Kidney epithelial cell (primary cell): Measurements from ENCODE around the gene ABCA13. TPM values are rescaled to one million over a fixed set of nuclear protein-coding genes. Genes with fewer than 3 reads are reported as not detected.

ENCODE experiments used
- DNase-seq: peaks from one replicate; pipeline ENCODE4 v3.0.0-alpha.2; 2010; ENCODE audit warnings: low read depth
- H3K27me3 ChIP-seq: 2 replicates; pipeline ENCODE4 v1.6.0; 2011; ENCODE audit warnings: low read length; ENCODE audit not compliant: control insufficient read depth, insufficient read depth
- H3K36me3 ChIP-seq: 2 replicates; pipeline ENCODE4 v1.5.1; 2011; ENCODE audit warnings: low read length; ENCODE audit not compliant: control insufficient read depth, insufficient read depth
- H3K4me3 ChIP-seq: 2 replicates; pipeline ENCODE4 v1.5.1; 2011; ENCODE audit warnings: low read depth, mild to moderate bottlenecking, control low read depth, low read length
- total RNA-seq: library from RNA; depleted of rRNA; stranded (reverse); fragments of >200 nt; gene quantifications from 2 replicates; pipeline ENCODE4 v1.2.3, GENCODE V29; 2015
- TF ChIP-seq, protein P1 (sequence below): IDR thresholded peaks from 2 replicates; pipeline ENCODE4 v1.5.1; 2011; ENCODE audit warnings: mild to moderate bottlenecking, moderate library complexity, low read length, control low read depth, inconsistent platforms; ENCODE audit not compliant: insufficient read depth, poor library complexity, severe bottlenecking

Gene ABCA13
- total RNA-seq, 1 donor from 2014 or later: 0.71 TPM

DNA sequence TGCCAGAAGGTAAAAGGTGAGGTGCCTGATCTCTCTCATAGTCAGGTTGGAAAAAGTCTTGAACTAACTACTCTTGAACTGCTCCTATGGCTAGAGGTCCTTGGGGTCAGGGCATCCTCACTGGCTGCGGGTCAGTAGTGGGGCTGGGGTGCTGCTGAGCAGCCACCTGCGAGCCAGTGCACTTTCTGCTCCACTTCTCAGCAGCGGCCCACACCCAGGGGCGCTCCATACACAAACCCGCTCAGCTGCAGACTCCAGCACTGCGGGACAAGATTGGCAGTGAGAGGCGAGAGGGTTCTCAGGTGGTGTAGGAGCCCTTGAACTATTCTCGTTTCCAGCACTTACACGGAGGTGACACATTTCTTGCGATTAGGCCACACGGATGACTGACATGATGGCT lies 6.0 kb downstream of the ABCA13 start:
- DNase-seq: no peak
- H3K4me3 ChIP-seq: no peak overlapping the region
- H3K27me3 ChIP-seq: no peaks in the 10 kb centered on the region
- H3K36me3 ChIP-seq: no peaks in the 10 kb centered on the region
- TF ChIP-seq, protein P1, sequence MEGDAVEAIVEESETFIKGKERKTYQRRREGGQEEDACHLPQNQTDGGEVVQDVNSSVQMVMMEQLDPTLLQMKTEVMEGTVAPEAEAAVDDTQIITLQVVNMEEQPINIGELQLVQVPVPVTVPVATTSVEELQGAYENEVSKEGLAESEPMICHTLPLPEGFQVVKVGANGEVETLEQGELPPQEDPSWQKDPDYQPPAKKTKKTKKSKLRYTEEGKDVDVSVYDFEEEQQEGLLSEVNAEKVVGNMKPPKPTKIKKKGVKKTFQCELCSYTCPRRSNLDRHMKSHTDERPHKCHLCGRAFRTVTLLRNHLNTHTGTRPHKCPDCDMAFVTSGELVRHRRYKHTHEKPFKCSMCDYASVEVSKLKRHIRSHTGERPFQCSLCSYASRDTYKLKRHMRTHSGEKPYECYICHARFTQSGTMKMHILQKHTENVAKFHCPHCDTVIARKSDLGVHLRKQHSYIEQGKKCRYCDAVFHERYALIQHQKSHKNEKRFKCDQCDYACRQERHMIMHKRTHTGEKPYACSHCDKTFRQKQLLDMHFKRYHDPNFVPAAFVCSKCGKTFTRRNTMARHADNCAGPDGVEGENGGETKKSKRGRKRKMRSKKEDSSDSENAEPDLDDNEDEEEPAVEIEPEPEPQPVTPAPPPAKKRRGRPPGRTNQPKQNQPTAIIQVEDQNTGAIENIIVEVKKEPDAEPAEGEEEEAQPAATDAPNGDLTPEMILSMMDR: no peak

DNA sequence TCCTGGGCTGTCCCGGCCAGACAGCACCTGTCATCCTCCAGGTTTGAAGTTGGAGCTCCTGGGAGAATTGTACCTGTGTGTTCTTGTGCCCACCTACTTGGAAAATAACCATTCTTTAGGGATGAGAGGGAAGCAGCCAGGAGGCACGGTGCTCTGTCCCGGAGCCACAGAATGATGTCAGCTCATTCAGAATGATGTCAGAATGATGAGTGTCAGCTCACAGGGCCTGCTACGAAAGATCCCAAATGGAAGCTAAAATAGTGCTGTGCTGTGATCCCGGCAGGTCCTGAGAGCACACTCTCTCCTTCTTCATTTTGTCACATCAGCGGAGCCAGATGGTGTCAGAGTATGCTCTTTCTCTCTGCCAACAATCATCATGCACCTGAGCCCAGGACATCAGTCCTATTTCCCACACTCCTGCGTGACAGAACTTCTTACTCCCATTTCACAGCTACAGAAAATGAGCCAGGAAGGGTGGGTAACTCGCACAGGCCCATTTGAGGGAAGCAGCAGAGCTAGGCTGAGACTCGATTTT lies 8.3 kb downstream of the ABCA13 start:
- no peak overlapping the region for H3K4me3 ChIP-seq
- no peaks in the 10 kb centered on the region for H3K27me3 ChIP-seq
- TF ChIP-seq, protein P1: no peak
- no peak for DNase-seq
- H3K36me3 ChIP-seq: no peaks in the 10 kb centered on the region

DNA sequence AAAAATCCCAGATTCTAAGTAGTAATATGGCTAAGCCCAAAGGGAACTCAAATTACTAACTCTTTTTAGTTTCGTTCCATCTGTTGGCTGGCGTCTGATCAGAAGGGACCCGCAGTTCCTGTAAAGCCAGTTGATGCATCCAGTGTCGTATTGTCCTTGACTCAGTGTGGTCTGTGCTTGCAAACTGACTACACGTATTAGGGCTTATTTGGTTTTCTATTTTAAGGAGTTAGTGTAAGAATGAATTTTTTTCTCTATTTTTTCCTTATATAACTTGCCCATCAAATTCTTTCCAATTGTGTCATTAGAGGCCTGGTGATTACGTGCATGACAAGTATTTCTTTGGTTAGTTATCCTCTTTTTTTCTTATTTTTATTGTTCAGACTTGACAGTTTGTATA lies 9.7 kb downstream of the ABCA13 start:
- TF ChIP-seq, protein P1: no peak
- Histone ChIP-seq H3K27me3 (no peaks in the 10 kb centered on the region), H3K36me3 (no peaks in the 10 kb centered on the region), H3K4me3 (no peak overlapping the region)
- no peak for DNase-seq

DNA sequence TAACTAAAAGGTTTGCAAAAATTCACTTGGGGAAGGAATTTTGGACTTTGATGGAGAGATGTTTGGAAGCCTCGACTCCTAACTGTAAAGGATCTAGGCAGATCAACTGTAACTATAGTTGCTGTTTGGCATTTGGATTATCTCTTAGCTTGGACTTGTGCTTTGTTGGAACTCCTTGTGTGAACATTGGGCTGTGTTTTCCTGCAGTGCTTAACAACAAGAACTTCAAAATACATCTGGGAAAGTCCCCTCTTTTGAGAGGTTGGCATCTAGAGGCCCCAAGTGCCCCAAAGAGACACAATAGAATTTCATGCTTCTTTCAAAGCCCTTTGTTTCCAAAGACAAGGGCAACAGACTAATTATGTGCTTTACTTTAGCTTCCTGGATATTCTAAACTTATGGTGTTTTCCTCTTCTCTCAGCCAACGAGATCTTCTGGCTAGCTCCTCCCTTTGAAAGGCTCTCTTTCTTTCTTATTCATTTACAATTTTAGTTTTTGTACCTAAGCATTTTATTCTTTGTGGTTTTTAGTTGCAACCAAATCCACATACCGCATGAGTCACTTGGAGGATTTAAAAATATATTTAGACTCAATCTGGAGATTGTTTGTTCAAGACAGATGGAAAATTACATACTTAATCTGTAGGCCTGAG lies 11.6 kb downstream of the ABCA13 start:
- TF ChIP-seq, protein P1: no peak
- Histone ChIP-seq H3K36me3 (no peaks in the 10 kb centered on the region), H3K4me3 (no peak overlapping the region), H3K27me3 (no peaks in the 10 kb centered on the region)
- no peak for DNase-seq

DNA sequence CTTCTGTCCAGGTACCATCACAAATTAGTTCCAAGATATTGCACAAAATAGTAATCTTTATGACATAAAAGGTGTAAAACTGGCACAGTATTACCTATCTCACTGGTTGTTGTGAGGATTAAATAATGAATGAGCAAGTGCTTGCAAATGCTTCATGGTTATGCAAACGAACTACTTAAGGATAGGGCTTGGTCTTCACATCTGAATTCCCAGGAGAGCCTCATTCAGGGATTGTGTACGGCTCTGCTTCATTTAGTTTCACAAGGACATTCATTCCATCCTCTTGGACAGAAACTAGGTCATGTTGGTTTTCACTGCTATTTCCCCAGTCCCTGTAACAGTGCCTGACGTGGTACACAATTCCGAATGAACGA lies 12.1 kb downstream of the ABCA13 start:
- TF ChIP-seq, protein P1: no peak
- Histone ChIP-seq H3K36me3 (no peaks in the 10 kb centered on the region), H3K4me3 (no peak overlapping the region), H3K27me3 (no peaks in the 10 kb centered on the region)
- no peak for DNase-seq

DNA sequence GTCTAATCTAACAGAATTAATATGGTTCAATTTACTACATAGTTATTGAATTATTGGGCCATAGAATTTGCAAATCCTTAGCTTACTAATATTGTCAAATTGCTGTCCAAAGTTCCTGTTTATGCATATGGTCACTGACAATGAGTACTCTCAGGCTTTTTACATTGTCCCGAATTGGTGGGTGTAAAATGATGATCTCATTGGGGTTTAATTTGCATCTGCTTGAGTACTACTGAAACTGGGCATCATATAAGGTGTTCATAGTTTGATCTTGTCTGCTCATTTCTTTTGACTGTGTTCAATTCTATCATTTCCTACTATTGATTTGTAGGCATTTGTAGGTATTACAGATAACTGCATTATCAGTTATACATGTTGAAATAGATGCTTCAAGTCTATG lies 12.7 kb downstream of the ABCA13 start:
- DNase-seq: no peak
- H3K36me3 ChIP-seq: no peaks in the 10 kb centered on the region
- no peak overlapping the region for H3K4me3 ChIP-seq
- H3K27me3 ChIP-seq: no peaks in the 10 kb centered on the region
- TF ChIP-seq, protein P1: no peak
